SK-N-SH treated with all-trans-retinoic acid at 6 μM for 48 hours (cell line): ENCODE results near the gene TRIM50.
"Not testable (repeated sequence)": the region's sequence is repeated elsewhere in the genome, so short reads cannot be mapped to it uniquely, and the experiment has no call there.

Experiments used
- ARNTL ChIP-seq: fragments of 450-650 bp; formaldehyde crosslinking; IDR thresholded peaks from 2 replicates; pipeline ENCODE4 v1.5.0; 2020; ENCODE audit warnings: low read depth, mild to moderate bottlenecking, moderate library complexity, borderline replicate concordance
- RARB ChIP-seq: fragments of 250-450 bp; sonication (Bioruptor Pico); IDR thresholded peaks from 2 replicates; pipeline ENCODE4 v1.8.0; 2021; ENCODE audit warnings: mild to moderate bottlenecking, moderate library complexity
- TCF4 ChIP-seq: fragments of 250-450 bp; sonication (Bioruptor Pico); IDR thresholded peaks from 2 replicates; pipeline ENCODE4 v1.8.0; 2021; ENCODE audit warnings: mild to moderate bottlenecking, moderate library complexity, borderline replicate concordance
- ZFP30 ChIP-seq: fragments of 450-650 bp; formaldehyde crosslinking; IDR thresholded peaks from 2 replicates; pipeline ENCODE4 v1.5.0; 2022; ENCODE audit warnings: mild to moderate bottlenecking, moderate library complexity
- ZNF565 ChIP-seq: fragments of 450-650 bp; formaldehyde crosslinking; conservative IDR thresholded peaks from 2 replicates; pipeline ENCODE4 v1.5.0; 2020; ENCODE audit warnings: low read depth, mild to moderate bottlenecking, moderate library complexity

DNA sequence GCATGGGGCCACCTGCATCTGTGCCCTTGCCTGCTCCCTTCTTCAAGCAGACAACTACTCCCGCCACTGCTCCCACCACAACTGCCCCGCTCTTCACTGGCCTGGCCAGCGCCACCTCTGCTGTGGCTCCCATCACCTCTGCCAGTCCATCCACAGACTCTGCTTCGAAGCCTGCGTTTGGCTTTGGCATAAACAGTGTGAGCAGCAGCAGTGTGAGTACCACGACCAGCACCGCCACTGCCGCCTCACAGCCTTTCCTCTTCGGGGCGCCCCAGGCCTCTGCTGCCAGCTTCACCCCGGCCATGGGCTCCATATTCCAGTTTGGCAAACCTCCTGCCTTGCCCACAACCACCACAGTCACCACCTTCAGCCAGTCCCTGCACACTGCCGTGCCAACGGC lies 30.6 kb downstream of the TRIM50 start:
- TF ChIP-seq ZNF565; ZFP30 (CRISPR knock-in tag); ARNTL (CRISPR knock-in tag); TCF4 (CRISPR knock-in tag); RARB (CRISPR knock-in tag): not testable (repeated sequence)
